ENCODE data around the gene IGFBP7. TPM values are rescaled to one million over a fixed set of nuclear protein-coding genes. Genes with fewer than 3 reads are reported as not detected.

IGFBP7 gene
- total RNA-seq, 6 experiments from 2014 or later, result 46.2 to 347 (median 163) TPM

DNA sequence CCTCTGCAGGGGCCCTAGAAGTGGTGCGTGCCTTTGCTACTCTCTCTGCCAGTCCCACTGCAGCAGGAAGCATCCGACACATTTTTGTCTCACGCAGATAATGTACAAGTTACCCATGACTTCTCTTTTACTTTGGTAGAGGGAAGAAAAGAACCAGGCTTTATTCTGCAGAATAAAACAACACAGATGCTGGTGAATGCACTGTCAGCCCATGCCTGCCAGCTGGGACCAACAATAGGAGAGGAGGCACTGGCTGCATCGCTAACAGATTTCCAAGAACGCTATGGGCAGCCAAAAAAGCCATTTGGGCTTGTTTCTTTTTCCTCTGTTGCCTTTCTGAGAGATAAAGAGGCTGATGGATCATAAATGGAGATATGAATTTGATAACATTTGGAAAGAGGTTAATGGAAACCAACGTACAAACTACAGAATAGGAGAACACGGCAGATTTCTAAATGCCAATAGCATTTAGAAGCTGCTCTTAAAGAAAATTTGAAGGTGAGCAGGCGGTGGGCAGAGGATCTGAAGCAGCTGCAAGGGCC, 47.5 kb upstream of the IGFBP7 start:
- Histone ChIP-seq H3K4me3 (no peak overlapping the region), H3K27me3 (no peaks in the 10 kb centered on the region), H3K27ac (no peak overlapping the region), H3K36me3 (no peaks in the 10 kb centered on the region), H3K9me3 (no peaks in the 10 kb centered on the region), H3K4me1 (no peaks in the 10 kb centered on the region)
- 70% methylated on average over 7 of the region's 8 CpGs for WGBS (ENCODE audit: insufficient coverage, low coverage, low lambda C conversion rate, missing lambda C conversion rate)
- intact Hi-C loops (cut with DNase I), result no loop called here
- DNase-seq, result no peak
- TF ChIP-seq, protein P1, sequence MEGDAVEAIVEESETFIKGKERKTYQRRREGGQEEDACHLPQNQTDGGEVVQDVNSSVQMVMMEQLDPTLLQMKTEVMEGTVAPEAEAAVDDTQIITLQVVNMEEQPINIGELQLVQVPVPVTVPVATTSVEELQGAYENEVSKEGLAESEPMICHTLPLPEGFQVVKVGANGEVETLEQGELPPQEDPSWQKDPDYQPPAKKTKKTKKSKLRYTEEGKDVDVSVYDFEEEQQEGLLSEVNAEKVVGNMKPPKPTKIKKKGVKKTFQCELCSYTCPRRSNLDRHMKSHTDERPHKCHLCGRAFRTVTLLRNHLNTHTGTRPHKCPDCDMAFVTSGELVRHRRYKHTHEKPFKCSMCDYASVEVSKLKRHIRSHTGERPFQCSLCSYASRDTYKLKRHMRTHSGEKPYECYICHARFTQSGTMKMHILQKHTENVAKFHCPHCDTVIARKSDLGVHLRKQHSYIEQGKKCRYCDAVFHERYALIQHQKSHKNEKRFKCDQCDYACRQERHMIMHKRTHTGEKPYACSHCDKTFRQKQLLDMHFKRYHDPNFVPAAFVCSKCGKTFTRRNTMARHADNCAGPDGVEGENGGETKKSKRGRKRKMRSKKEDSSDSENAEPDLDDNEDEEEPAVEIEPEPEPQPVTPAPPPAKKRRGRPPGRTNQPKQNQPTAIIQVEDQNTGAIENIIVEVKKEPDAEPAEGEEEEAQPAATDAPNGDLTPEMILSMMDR (IDR thresholded peaks at IDR 0.05), result no peak
- no peak for TF ChIP-seq POLR2A (IDR thresholded peaks at IDR 0.05)
- no peak for ATAC-seq

DNA sequence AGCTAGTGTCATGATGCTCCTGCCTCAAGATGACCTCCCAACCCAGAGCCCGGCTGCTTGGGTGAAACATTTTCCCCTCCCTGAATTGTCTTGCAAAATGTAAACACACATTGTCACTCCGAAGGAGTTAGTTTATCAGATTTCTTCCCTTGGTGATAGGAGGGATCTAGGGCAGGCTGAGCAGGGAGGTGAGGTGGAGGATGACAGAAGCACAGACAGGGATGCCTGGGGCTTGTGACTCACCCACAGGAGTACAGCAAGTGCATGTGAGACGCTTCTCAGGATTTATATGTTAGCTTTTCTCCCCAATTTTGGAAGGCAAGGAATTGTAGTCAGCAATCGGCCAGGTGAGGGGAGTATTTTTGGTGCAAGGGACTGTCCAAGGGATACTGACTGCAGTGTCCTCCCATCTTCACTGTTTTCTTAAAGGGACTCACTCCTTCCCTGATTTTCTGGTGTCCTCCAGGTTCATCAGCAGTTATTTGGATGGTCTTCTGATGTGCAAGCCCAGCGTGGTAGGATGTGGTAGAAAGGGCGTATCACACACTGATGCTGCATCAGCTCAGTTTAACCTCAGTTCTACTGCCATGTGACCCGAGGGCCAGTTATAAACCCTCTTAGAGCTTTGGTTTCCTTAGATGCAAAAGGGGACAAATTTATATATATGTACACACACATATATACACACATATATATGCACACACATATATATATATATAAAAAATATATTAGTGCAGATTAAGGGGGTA, 46.2 kb upstream of the IGFBP7 start:
- Histone ChIP-seq H3K36me3 (no peaks in the 10 kb centered on the region), H3K4me3 (no peak overlapping the region), H3K9me3 (no peaks in the 10 kb centered on the region), H3K27me3 (no peaks in the 10 kb centered on the region), H3K4me1 (no peaks in the 10 kb centered on the region), H3K27ac (no peak overlapping the region)
- ATAC-seq, result no peak
- WGBS (ENCODE audit: insufficient coverage, low coverage, low lambda C conversion rate, missing lambda C conversion rate), result 40% methylated on average over 4 of the region's 7 CpGs
- no peak for DNase-seq
- intact Hi-C loops (cut with DNase I), result no loop called here
- TF ChIP-seq POLR2A (IDR thresholded peaks at IDR 0.05), result no peak
- TF ChIP-seq, protein P1 (IDR thresholded peaks at IDR 0.05), result no peak

DNA sequence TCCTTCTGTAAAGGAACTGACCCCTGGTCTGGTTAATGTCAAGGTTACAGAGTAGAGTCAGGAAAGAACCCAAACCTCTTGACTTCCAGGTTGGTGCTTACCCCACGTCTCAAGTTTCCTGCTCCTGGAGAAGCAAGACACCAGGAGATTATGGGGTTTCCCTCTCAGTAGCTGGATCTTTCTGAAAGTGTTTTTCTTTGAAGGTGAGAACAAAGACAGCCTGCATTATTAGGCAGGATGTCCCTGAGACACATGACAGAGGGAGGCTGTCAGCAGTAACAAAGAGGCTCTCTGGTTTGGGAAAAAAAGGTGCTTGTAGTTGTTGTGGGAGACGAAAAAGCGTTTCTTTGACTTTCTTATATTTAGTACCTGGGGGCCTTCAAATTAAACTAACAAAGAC, 44.7 kb upstream of the IGFBP7 start:
- no peaks in the 10 kb centered on the region for H3K4me1 ChIP-seq
- no peak for TF ChIP-seq POLR2A (IDR thresholded peaks at IDR 0.05)
- TF ChIP-seq, protein P1 (IDR thresholded peaks at IDR 0.05), result no peak
- DNase-seq (no peak), ATAC-seq (no peak)
- intact Hi-C loops (cut with DNase I), result no loop called here
- WGBS (ENCODE audit: insufficient coverage, low coverage, low lambda C conversion rate, missing lambda C conversion rate), result 27% methylated on average over 3 of the region's 3 CpGs
- no peaks in the 10 kb centered on the region for H3K27me3 ChIP-seq
- H3K9me3 ChIP-seq, result no peaks in the 10 kb centered on the region
- H3K36me3 ChIP-seq, result no peaks in the 10 kb centered on the region
- no peak overlapping the region for H3K27ac ChIP-seq
- H3K4me3 ChIP-seq, result no peak overlapping the region

DNA sequence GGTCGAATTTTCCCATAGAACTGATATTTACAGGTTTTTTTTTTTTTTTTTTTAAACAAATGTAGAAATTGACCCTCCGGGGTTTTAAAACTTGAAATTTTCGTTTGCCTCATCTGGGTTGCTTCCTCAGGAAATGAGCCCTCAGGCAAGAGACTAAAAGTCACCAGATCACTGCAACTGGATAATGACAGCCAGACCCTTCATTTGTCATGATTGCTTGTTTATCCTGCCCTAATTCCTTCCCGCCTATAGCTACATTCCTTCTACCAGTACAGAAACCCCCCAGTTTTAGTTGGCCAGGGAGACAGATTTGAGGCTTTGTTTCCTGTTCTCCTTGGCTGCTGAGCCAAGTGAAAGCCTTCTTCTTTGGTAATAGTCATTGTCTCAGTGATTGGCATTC, 44.0 kb upstream of the IGFBP7 start:
- intact Hi-C loops (cut with DNase I), result no loop called here
- WGBS (ENCODE audit: insufficient coverage, low coverage, low lambda C conversion rate, missing lambda C conversion rate), result 27% methylated on average over 4 of the region's 4 CpGs
- Histone ChIP-seq H3K27me3 (no peaks in the 10 kb centered on the region), H3K36me3 (no peaks in the 10 kb centered on the region), H3K9me3 (no peaks in the 10 kb centered on the region), H3K27ac (no peak overlapping the region), H3K4me1 (no peaks in the 10 kb centered on the region), H3K4me3 (no peak overlapping the region)
- ATAC-seq (no peak), DNase-seq (no peak)
- TF ChIP-seq POLR2A (IDR thresholded peaks at IDR 0.05), result no peak
- TF ChIP-seq, protein P1 (IDR thresholded peaks at IDR 0.05), result no peak

All from right lobe of liver (tissue), 6 donors.